Esophagus mucosa (tissue), 1 donor: ENCODE measurements around the gene AGTRAP. TPM values are rescaled to one million over a fixed set of nuclear protein-coding genes. Genes with fewer than 3 reads are reported as not detected.

Experiments used
- ATAC-seq: fragments of 200-7000 bp; cut with Tn5 transposase; one replicate; pipeline ENCODE4 v1.9.1; 2020
- total RNA-seq: library from RNA; stranded (reverse); gene quantifications from one replicate; pipeline ENCODE4 v1.2.4, GENCODE V29; 2023
- donor health status: DM: yes; HTN: yes; CAD: no.

Gene AGTRAP
- total RNA-seq, 1 donor from 2014 or later, result 50.4 TPM

GRCh38 chr1:11706292-11706691 lies 29.6 kb upstream of the AGTRAP start:
- ATAC-seq, result no peak

GRCh38 chr1:11707621-11708276 lies 28.2 kb upstream of the AGTRAP start:
- ATAC-seq, result peak; percentile 30

- no peak for ATAC-seq
These were observed 27.2 kb upstream of the AGTRAP start for GRCh38 chr1:11708554-11709350.

- no peak for ATAC-seq
These were observed 24.4 kb upstream of the AGTRAP start for GRCh38 chr1:11711490-11711889.

GRCh38 chr1:11712285-11712684 lies 23.7 kb upstream of the AGTRAP start:
- no peak for ATAC-seq

GRCh38 chr1:11713095-11713494 lies 22.8 kb upstream of the AGTRAP start:
- ATAC-seq, result no peak

GRCh38 chr1:11714831-11715575 lies 20.9 kb upstream of the AGTRAP start:
- no peak for ATAC-seq

GRCh38 chr1:11719313-11720032 lies 16.5 kb upstream of the AGTRAP start:
- ATAC-seq, result peak; percentile 88

- ATAC-seq, result no peak
These were observed 15.9 kb upstream of the AGTRAP start for GRCh38 chr1:11720033-11720376.

GRCh38 chr1:11720525-11720924 lies 15.4 kb upstream of the AGTRAP start:
- no peak for ATAC-seq

- no peak for ATAC-seq
These were observed 14.6 kb upstream of the AGTRAP start for GRCh38 chr1:11721311-11721710.

GRCh38 chr1:11722538-11722937 lies 13.4 kb upstream of the AGTRAP start:
- ATAC-seq, result no peak

- no peak for ATAC-seq
These were observed 10.3 kb upstream of the AGTRAP start for GRCh38 chr1:11725616-11726015.

GRCh38 chr1:11727119-11727518 lies 8.8 kb upstream of the AGTRAP start:
- ATAC-seq, result no peak

- ATAC-seq, result no peak
These were observed 7.7 kb upstream of the AGTRAP start for GRCh38 chr1:11728126-11728806.

GRCh38 chr1:11729155-11729497 lies 6.8 kb upstream of the AGTRAP start:
- ATAC-seq, result no peak

- peak; percentile 19 for ATAC-seq
These were observed 6.2 kb upstream of the AGTRAP start for GRCh38 chr1:11729498-11730428.

- ATAC-seq, result peak; percentile 50
These were observed 5.5 kb upstream of the AGTRAP start for GRCh38 chr1:11730429-11730891.

- ATAC-seq, result peak; percentile 52
These were observed 4.1 kb upstream of the AGTRAP start for GRCh38 chr1:11731691-11732283.

- no peak for ATAC-seq
These were observed 2.6 kb upstream of the AGTRAP start for GRCh38 chr1:11733306-11733705.

- ATAC-seq, result no peak
These were observed 444 bp upstream of the AGTRAP start for GRCh38 chr1:11735531-11735853.
